ENCODE measurements around the gene DENND11. TPM values are rescaled to one million over a fixed set of nuclear protein-coding genes. Genes with fewer than 3 reads are reported as not detected.

DENND11 gene
- total and polyA plus RNA-seq, 2 donors (not counting 3 experiments of a cell fraction or from before 2014, with no cell fraction given), result 14.7 to 25.9 TPM

- dilution Hi-C loops (cut with MboI; ENCODE audit: extremely low pct_ligation_motif_present, low sequenced_read_pairs), result no loop called here
- ChIA-PET POLR2A (no interaction called here), CTCF (interaction anchor here (1.3 to 2.7 kb wide), 2 partner anchors 11 to 73 kb away, joined by 4 to 18 read pairs; partner anchors contain the start of gene SSBP1)
- Histone ChIP-seq H3K27ac (ENCODE audit: insufficient read depth, low read depth, low read length) (no peak overlapping the region), H2AFZ (ENCODE audit: low read depth, low read length) (no peak overlapping the region), H4K20me1 (replicated peaks; ENCODE audit: control insufficient read depth, extremely low read depth, insufficient read depth, low read length) (no peaks in the 10 kb centered on the region), H3K4me3 (replicated peaks in 1 of 3; ENCODE audit: insufficient read depth in 1 of 3, low read depth in 1 of 3, low read length in 3 of 3) (no peak overlapping the region), H3K9me3 (replicated peaks; ENCODE audit: control insufficient read depth, insufficient read depth, low read length) (no peaks in the 10 kb centered on the region), H3K9me1 (replicated peaks; ENCODE audit: control insufficient read depth, extremely low read depth, insufficient read depth, low read length) (no peaks in the 10 kb centered on the region), H3K79me2 (ENCODE audit: control insufficient read depth, insufficient read depth, low read length) (no peaks in the 10 kb centered on the region), H3K4me2 (ENCODE audit: insufficient read depth, low read length) (no peak overlapping the region), H3K27me3 (ENCODE audit: control insufficient read depth in 2 of 2, insufficient read depth in 2 of 2, low read length in 2 of 2) (no peaks in the 10 kb centered on the region), H3K9ac (replicated peaks; ENCODE audit: extremely low read depth, insufficient read depth, low read length) (no peak overlapping the region), H3K36me3 (ENCODE audit: control insufficient read depth in 2 of 2, extremely low read depth in 1 of 2, insufficient read depth in 2 of 2, low read length in 2 of 2) (peaks cover 11 to 25% of the 10 kb centered on the region in 2 experiments), H3K4me1 (ENCODE audit: control insufficient read depth, extremely low read depth, insufficient read depth, low read length) (peaks cover 21% of the 10 kb centered on the region)
- no TSS peak for BruUV-seq (replicated peaks)
- TF ChIP-seq POLR2A (IDR thresholded peaks at IDR 0.05; ENCODE audit: low read depth, low read length) (no peak), FOS (IDR thresholded peaks at IDR 0.05; ENCODE audit: borderline replicate concordance, insufficient read depth, low read length) (no peak), GATA2 (IDR thresholded peaks at IDR 0.05; ENCODE audit: insufficient read depth, insufficient read length, low read depth, low read length) (no peak), JUN (IDR thresholded peaks at IDR 0.05; ENCODE audit: borderline replicate concordance, insufficient read depth, insufficient read length, low read depth) (no peak), MAX (IDR thresholded peaks at IDR 0.05; ENCODE audit: insufficient read depth, insufficient read length) (no peak), MYC (IDR thresholded peaks at IDR 0.05; ENCODE audit: low read depth, low read length) (no peak), EZH2 (IDR thresholded peaks at IDR 0.05; ENCODE audit: borderline replicate concordance, low read depth, low read length, severe bottlenecking) (no peak), CTCF (IDR thresholded peaks at IDR 0.05; ENCODE audit: extremely low read depth in 1 of 2, insufficient read depth in 1 of 2, low read depth in 1 of 2, low read length in 2 of 2) (no peak), POLR2AphosphoS5 (IDR thresholded peaks at IDR 0.05; ENCODE audit: insufficient read depth, low read depth, low read length) (no peak)
- intact Hi-C loops (cut with micrococcal nuclease), result no loop called here
- no peak for DNase-seq (ENCODE audit: low read depth, low spot score)
- FAIRE-seq, result no peak
These were observed 36.5 kb downstream of the DENND11 start for GRCh38 chr7:141665208-141666035.
